HG02623 (cell line): ENCODE results near the gene BANP.
"Not testable (repeated sequence)": the region's sequence is repeated elsewhere in the genome, so short reads cannot be mapped to it uniquely, and the experiment has no call there.

ENCODE experiments used
- ATAC-seq: cut with Tn5 transposase; IDR thresholded peaks from one replicate; pipeline ENCODE4 v1.9.1; 2021; ENCODE audit warnings: moderate library complexity; ENCODE audit not compliant: unreplicated experiment

Gene BANP

DNA sequence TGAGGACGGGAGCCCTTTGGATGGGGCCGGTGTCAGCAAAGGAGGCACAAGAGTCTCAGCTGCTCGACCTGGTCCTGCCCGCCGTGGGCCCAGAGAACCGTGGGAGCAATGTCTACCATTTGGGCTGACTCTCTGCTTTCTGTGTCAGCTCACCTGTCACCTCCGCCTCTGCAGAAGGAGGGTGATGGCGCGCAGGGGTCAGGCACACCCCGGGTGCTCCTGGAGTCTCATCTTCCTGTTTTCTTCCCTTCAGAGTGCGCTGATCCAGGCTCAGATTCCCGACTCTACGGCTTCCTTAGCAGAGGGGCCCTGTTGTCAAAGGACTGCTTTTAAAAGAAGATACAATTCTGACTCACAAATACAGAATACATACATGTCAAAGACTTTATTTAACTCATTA lies 167.1 kb downstream of the BANP start:
- ATAC-seq: no peak

DNA sequence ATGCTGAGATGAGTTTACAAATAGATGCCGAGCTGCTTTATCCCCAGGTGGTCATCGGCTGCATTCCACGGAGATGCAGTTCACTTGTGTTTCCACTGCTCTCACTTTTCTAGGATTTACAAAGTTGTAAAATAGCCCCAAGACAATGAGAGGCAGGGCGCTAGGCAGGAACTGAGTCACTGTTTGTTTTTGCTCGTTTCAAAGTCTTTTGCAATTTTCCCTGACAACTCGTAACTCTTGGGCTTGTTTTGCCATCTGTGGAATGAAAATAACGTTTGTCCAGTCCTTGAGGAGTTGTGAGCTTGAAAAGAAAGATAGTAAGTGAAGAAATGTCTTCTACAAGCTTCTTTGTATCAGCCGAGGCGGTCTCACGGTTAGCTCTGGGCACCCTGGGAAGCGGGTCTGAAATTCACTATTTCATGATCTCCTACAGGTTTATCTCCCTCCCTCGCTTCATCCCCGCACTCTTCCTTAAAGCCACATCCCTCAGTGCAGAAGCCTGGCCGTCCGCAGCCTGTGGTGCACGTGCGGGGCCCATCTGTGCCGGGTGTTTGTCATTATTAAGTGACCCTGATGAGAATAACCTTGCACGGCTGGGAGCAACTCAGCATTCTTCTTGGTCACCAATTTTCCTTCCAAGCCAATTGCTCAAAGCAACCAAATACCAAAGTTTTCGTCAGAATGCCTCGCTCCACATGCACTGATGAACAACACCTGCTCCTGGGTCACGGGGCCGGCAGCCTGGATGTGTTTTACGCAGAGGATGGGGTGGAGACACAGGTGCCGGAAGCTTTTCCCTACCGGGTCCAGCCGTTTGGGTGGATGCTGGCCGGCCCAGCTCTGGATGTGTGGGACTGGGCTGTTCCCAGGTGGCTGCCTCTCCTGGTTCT lies 167.9 kb downstream of the BANP start:
- ATAC-seq: not testable (repeated sequence)

- ATAC-seq: not testable (repeated sequence)
Observed at GRCh38 chr16:88119881-88120751, 168.9 kb downstream of the BANP start.

DNA sequence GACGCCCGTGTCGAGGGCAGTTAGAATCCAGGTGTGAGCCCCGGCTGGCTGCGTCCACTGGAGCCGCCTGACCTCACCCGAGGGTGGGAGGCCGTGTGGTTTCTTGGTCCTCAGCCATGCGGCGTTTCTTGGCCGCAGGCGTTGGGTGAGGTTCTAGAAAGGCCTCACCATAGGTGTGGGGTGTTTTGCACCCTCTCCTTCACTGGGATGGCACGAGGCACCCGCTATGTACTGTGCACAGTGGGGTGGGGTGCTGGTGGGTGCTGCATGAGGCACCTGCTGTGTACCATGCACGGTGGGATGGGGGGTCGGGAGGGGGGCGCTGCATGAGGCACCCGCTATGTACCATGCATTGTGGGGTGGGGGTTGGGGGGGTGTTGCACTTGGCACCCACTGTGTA lies 169.6 kb downstream of the BANP start:
- ATAC-seq: no peak

GRCh38 chr16:88121391-88121790 lies 170.2 kb downstream of the BANP start:
- ATAC-seq: not testable (repeated sequence)

GRCh38 chr16:88121886-88122580 lies 170.8 kb downstream of the BANP start:
- ATAC-seq: no peak
